ENCODE results near the gene SUPV3L1.
A peak's percentile ranks its signal among the peaks of the same experiment; 100 is the strongest.
"Not testable (repeated sequence)": the region's sequence is repeated elsewhere in the genome, so short reads cannot be mapped to it uniquely, and the experiment has no call there.

SUPV3L1 gene

GRCh38 chr10:69179743-69180524 lies at the start of gene SUPV3L1:
SUPV3L1 (plus strand) TSS chr10:69180234; CDS start chr10:69180292, 58 bp downstream.
- DNase-seq, result peak; percentile 93

DNA sequence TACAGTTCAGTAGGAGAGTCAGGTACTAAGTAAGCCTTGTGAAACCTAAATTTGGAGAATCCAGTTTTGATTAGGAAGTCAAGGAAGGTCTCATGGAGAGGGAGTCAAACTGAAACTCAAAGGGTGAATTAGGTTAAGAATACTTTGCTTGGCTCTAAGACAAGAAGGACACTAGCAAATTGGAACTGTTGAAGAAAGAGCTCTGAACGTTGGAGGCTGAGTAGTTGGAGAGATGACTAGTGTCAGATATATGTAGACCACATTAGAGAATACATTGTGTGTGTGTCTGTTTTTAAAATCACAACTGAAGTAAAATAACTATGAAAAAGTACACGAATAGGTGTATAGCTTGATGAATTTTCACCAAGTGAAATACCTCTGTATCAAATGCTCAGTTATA lies 49.8 kb upstream of the SUPV3L1 start:
- no peak for DNase-seq

DNA sequence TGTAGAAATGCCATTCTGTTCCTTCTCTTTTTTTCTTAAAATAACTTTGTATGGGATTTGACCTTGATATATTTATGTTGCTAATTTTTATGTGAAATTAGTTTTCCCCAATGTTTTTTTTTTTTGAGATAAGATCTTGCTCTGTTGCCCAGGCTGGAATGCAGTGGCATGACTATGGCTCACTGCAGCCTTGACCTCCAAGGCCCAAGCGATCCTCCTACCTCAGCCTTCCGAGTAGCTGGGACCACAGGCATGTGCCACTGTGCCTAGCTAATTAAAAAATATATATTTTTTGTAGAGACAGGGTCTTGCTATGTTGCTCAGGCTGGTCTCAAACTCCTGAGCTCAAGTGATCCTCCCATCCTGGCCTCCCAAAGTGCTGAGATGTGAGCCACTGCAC lies 40.1 kb upstream of the SUPV3L1 start:
- DNase-seq, result no peak

GRCh38 chr10:69141304-69141703 lies 38.7 kb upstream of the SUPV3L1 start:
- no peak for DNase-seq

GRCh38 chr10:69142074-69142473 lies 38.0 kb upstream of the SUPV3L1 start:
- DNase-seq, result not testable (repeated sequence)

GRCh38 chr10:69142983-69143382 lies 37.1 kb upstream of the SUPV3L1 start:
- no peak for DNase-seq

- DNase-seq, result no peak
These were observed 34.7 kb upstream of the SUPV3L1 start for GRCh38 chr10:69145329-69145728.

DNA sequence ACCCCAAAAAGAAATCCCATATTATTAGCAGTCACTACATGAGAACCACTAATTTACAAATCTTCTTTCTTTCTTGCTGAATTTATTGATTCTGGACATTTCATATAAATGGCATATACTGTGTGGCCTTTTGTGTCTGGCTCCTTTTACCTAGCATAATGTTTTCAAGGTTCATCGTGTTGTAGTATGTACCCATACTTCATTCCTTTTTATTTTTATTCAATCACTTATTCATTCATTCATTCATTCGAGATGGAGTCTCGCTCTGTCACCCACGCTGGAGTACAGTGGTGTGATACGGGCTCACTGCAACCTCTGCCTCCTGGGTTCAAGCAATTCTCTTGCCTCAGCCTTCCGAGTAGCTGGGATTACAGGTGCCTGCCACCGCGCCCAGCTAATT lies 34.2 kb upstream of the SUPV3L1 start:
- no peak for DNase-seq

GRCh38 chr10:69146759-69147158 lies 33.3 kb upstream of the SUPV3L1 start:
- DNase-seq, result no peak

DNA sequence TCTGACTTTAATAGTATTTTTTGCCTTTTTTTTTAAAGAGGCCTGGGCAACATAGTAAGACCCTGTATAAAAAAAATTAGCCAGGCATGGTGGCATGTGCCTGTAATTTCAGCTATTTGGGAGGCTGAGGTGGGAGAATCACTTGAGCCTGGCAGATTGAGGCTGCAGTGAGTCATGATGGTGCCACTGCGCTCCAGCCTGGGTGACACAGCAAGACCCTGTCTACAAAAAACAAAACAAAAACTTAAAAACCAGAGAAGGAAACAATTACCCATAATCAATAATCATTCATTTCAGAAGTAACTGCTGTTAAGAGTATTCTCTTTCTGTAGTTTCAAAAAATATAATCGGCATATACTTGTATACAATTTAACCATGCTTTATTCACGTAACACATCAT lies 28.1 kb upstream of the SUPV3L1 start:
- DNase-seq, result no peak

- DNase-seq, result no peak
These were observed 26.8 kb upstream of the SUPV3L1 start for GRCh38 chr10:69153227-69153626.

GRCh38 chr10:69160809-69161241 lies 19.2 kb upstream of the SUPV3L1 start:
- DNase-seq, result no peak

DNA sequence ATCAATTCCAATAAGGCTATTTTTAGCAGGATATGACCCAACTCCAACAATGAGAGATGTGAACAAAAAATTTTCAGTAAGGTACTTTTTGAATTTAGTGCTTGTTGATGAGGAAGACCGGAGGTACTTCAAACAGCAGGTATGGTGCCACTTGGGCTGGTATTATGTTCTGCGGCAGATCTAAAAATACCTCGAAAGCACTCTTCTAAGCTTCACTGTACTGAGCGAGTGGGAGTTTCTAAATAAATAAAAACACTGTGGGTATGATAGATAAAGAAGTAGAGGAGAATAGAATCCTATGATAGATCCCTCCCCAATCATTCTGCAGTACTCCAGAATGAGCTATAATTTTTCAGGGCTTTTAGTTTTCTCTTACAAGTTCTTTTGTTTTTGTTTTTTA lies 11.5 kb upstream of the SUPV3L1 start:
- DNase-seq, result no peak

DNA sequence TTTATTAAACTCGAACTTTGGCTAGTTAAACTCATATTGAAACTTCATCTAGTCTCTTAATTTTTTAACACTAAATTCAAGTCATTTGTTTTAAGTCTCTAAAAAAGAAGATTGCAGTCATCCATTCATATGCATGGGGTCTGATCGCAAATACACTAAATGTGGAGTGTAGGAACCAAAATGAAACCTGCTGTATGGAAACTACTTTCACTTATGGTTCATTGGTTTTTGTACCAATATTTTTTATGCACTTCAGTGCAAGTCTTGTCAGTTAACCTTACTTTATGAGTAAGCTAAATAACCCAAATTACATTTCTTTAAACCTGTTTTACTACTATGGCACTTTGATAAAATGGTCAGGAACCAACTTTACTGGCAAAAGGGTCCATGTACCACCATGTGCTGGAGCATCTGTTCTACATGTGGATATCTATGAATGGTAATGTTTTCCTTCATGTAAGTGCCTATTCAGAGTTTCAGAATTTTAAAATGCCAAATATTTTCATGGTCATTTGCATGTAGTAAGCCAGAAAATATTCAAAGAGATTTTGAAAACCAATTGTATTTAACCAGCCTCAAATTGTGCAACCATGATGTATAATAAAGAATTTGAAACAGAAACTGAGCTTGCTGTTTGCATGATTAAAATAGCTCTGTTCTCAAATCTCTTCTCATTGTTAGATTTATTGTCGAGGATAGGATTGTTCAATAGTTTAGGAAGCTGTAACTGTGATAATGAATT lies 7.6 kb upstream of the SUPV3L1 start:
- no peak for DNase-seq

DNA sequence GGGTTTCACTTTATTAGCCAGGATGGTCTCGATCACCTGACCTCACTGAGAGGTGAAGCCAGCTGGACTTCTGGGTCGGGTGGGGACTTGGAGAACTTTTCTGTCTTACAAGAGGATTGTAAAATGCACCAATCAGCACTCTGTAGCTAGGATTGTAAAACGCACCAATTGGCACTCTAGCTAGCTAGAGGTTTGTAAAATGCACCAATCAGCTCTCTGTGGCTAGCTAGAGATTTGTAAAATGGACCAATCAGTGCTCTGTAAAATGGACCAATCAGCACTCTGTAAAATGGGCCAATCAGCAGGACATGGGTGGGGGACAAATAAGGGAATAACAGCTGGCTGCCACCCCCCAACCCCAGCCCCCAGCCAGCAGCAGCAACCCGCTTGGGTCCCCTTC lies 4.7 kb upstream of the SUPV3L1 start:
- not testable (repeated sequence) for DNase-seq

DNA sequence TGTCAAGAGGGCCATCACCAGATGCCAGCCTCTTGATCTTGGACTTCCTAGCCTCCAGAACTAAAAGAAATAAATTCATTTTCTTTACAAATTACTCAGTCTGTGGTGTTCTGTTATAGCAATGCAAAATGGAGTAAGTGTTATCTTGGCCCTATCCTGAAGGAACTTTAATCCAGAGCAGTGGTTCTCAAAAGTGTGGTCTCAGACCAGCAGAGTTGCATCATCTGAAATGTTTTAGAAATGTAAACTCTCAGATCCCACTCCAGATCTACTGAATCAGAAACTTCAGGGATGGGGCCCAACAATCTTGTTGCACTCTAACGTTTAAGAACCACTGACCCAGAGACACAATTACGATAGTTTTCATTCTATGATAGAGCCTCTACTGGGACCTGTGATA lies 3.2 kb upstream of the SUPV3L1 start:
- DNase-seq, result no peak

DNA sequence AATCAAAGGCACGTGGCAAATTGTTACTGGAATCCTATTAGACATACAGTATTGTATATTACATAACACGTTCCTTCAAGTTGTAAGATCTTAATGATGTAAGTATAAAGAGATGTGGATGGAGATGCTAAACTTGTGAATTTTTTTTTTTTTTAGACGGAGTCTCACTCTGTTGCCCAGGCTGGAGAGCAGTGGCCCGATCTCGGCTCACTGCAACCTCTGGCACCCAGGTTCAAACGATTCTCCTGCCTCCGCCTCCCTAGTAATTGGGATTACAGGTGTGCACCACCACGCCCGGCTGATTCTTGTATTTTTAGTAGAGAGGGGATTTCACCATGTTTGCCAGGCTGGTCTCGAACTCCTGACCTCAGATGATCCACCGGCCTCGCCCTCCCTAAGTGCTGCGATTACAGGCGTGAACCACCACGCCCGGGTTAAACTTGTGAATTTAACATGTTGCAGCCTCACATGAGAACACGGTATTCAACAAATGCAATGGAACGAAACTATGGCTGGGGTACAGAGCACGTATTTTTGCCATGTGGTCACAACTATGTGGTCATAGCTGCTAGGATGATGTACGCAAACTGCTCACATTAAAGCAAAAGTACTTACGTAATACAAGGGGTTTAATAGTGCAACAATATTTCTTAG lies 818 bp upstream of the SUPV3L1 start:
- DNase-seq, result no peak

- peak; percentile 14 for DNase-seq
These were observed 631 bp downstream of the SUPV3L1 start for GRCh38 chr10:69180525-69181204.

GRCh38 chr10:69181433-69181832 lies 1.4 kb downstream of the SUPV3L1 start:
- DNase-seq, result no peak

- DNase-seq, result no peak
These were observed 2.0 kb downstream of the SUPV3L1 start for GRCh38 chr10:69182005-69182404.

GRCh38 chr10:69186524-69186923 lies 6.5 kb downstream of the SUPV3L1 start:
- no peak for DNase-seq

DNA sequence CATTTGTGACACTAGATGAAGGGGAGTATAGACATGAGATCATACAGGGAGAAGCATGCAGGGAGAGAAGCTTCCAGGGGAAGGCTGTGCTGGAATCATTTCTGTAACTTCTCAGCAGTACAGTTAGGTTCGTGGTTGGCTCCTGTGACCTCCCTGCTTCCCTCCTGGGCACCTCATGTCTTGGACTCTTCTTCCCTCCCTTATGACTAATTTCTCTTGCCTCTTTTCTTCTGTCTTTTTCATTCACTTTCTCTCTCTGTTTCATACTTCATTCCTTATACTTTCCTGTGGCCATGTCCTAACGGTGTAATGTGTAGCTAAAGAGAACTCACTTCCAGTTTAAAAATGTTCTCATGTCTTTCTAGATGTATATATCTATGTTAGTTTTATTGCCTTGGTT lies 21.0 kb downstream of the SUPV3L1 start:
- DNase-seq, result no peak

DNA sequence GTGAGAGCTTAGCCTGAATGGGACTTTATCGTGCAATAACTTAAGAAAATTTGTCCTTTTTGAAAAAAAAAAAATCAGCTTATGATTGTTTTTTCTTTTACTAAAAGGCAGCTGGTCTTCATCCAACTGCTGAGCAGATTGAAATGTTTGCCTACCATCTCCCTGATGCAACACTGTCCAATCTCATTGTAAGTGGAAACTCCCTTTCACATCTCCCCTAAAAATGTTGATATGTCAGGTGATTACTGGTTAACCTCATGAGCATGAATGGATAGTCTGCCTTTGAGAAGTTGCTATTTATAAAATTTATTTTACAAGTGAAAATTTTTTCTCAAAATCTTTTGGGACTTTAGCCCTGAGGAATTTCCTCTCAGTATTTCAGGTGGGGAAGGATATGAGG lies 22.3 kb downstream of the SUPV3L1 start:
- peak; percentile 42 for DNase-seq

All from CD4-positive, alpha-beta T cell treated with Interleukin-17A for 1 hour (primary cell).